MM.1S (cell line): ENCODE measurements around the gene SERPINA12.

Source experiments
- CTCF ChIP-seq: fragments of 300-600 bp; sonication (generic); IDR thresholded peaks from 2 replicates; pipeline ENCODE4 v1.5.1; 2016; ENCODE audit warnings: antibody characterized with exemption, low read length, mixed read lengths
- EZH2 ChIP-seq: fragments of 300-600 bp; sonication (generic); optimal IDR thresholded peaks from 2 replicates; pipeline ENCODE3; 2017; ENCODE audit warnings: low read depth, mild to moderate bottlenecking, antibody characterized with exemption, low read length, mixed read lengths
- EZH2phosphoT487 ChIP-seq: fragments of 300-600 bp; sonication (generic); IDR thresholded peaks from 2 replicates; pipeline ENCODE4 v1.6.1; 2018; ENCODE audit warnings: antibody characterized with exemption, low read length

GRCh38 chr14:94447206-94447605 lies 62.1 kb downstream of the SERPINA12 start:
- TF ChIP-seq EZH2 (no peak), CTCF (no peak), EZH2phosphoT487 (no peak)
